ENCODE results near the gene SIX5. TPM values are rescaled to one million over a fixed set of nuclear protein-coding genes. Genes with fewer than 3 reads are reported as not detected.

The SIX5 gene
- total and polyA plus RNA-seq, 9 of the 15 experiments (the other 6 are each of a cell fraction or from before 2014, with no cell fraction given): 1.4 to 17.2 (median 7.4) TPM; not detected in 2

DNA sequence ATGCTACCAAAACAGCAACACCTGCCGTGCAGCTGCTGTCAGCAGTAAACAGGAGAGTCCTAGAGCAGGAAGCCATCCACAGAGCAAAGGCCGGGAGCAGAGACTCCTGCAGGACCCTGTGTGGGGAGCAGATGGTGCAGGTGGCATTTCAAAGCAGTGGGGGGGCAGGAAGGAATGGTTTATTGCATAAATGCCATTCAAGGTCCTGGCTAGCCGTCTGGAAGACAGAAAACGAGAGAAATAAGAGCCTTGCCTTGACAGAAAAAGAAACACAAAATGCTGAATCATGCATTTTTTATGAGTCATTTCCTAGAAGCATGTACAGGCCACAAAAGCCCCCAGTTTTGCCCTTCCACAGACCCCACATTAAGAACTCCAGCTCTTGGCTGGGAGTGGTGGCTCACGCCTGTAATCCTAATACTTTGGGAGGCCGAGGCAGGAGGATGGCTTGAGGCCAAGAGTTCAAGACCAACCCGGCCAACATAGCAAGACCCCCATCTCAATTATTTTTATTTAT lies 40.6 kb upstream of the SIX5 start (continued):
- TF ChIP-seq, protein P1, sequence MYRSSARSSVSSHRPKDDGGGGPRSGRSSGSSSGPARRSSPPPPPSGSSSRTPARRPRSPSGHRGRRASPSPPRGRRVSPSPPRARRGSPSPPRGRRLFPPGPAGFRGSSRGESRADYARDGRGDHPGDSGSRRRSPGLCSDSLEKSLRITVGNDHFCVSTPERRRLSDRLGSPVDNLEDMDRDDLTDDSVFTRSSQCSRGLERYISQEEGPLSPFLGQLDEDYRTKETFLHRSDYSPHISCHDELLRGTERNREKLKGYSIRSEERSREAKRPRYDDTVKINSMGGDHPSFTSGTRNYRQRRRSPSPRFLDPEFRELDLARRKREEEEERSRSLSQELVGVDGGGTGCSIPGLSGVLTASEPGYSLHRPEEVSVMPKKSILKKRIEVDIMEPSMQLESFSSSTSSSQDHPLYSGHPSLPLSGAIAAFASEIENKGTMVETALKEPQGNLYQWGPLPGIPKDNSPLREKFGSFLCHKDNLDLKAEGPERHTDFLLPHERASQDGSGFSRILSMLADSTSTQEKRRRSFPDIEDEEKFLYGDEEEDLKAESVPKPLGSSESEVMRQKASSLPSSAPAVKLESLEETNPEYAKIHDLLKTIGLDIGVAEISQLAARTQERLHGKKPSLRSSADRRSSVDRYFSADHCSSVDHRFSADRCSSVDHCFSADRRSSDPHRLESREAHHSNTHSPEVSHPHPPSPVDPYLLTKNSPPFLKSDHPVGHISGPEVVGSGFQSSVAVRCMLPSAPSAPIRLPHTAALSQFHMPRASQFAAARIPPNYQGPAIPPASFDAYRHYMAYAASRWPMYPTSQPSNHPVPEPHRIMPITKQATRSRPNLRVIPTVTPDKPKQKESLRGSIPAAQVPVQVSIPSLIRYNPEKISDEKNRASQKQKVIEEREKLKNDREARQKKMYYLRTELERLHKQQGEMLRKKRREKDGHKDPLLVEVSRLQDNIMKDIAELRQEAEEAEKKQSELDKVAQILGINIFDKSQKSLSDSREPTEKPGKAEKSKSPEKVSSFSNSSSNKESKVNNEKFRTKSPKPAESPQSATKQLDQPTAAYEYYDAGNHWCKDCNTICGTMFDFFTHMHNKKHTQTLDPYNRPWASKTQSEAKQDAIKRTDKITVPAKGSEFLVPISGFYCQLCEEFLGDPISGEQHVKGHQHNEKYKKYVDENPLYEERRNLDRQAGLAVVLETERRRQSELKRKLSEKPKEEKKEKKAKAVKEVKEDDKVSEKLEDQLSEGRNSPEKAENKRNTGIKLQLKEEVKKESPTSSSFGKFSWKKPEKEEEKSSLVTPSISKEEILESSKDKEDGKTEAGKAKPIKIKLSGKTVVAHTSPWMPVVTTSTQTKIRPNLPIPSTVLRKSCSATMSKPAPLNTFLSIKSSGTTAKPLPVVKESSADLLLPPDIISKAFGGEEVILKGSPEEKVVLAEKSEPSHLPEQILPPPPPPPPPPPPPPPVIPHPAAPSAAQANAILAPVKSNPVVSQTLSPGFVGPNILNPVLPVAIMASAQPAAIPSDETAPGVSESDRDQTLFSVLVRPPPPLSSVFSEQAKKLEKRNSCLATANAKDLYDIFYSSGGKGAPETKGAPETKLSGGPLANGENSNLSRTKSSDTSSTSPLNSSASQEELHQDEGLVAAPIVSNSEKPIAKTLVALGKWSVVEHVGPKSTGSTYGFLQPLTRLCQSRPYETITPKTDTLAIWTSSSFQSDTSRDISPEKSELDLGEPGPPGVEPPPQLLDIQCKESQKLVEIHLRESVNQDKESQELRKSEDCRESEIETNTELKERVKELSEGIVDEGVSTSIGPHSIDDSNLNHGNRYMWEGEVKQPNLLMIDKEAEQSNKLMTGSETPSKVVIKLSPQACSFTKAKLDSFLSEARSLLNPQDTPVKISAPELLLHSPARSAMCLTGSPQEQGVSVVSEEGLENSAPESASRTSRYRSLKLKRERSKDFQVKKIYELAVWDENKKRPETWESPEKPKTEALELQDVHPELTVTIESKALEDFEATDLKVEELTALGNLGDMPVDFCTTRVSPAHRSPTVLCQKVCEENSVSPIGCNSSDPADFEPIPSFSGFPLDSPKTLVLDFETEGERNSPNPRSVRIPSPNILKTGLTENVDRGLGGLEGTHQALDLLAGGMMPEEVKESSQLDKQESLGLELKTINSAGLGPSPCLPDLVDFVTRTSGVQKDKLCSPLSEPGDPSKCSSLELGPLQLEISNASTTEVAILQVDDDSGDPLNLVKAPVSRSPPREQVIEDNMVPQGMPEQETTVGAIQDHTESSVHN (IDR thresholded peaks at IDR 0.05; ENCODE audit: borderline replicate concordance in 1 of 2, low read depth in 1 of 2): 0 out of 4 replicates have a peak, but pooled peaks of 1 of the 2 experiments have one; percentile 20
- no peak for TF ChIP-seq MCM2 (IDR thresholded peaks at IDR 0.05; ENCODE audit: low read depth)
- peak in 1 of 2 experiments; percentile 44; a peak in 1 of 3 replicates for TF ChIP-seq CBX3 (IDR thresholded peaks at IDR 0.05; ENCODE audit: borderline replicate concordance in 1 of 2, low read length in 2 of 2)
- 0 out of 2 replicates have a peak, but pooled peaks have one; percentile 12 for TF ChIP-seq TEAD4 (IDR thresholded peaks at IDR 0.05; ENCODE audit: low read length)
- no peak for TF ChIP-seq TEAD4 (CRISPR knock-in tag; IDR thresholded peaks at IDR 0.05; ENCODE audit: borderline replicate concordance)
- no peak for TF ChIP-seq ZBTB49 (CRISPR knock-in tag; IDR thresholded peaks at IDR 0.05; ENCODE audit: borderline replicate concordance)
- TF ChIP-seq NFIC (IDR thresholded peaks at IDR 0.05): peak; percentile 62
- TF ChIP-seq, protein P2, sequence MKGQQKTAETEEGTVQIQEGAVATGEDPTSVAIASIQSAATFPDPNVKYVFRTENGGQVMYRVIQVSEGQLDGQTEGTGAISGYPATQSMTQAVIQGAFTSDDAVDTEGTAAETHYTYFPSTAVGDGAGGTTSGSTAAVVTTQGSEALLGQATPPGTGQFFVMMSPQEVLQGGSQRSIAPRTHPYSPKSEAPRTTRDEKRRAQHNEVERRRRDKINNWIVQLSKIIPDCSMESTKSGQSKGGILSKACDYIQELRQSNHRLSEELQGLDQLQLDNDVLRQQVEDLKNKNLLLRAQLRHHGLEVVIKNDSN (CRISPR knock-in tag; IDR thresholded peaks at IDR 0.05): no peak
- peak; percentile 89 for TF ChIP-seq BACH1 (tag; IDR thresholded peaks at IDR 0.05)
